HCT116 (cell line): ENCODE measurements around the gene SEMA3G. TPM values are rescaled to one million over a fixed set of nuclear protein-coding genes. Genes with fewer than 3 reads are reported as not detected.
A peak's percentile ranks its signal among the peaks of the same experiment; 100 is the strongest.

Experiments
- ATAC-seq: fragments of 200-7000 bp; cut with Tn5 transposase; 2 replicates; pipeline ENCODE4 v1.9.1; 2020; ENCODE audit warnings: mild to moderate bottlenecking, moderate library complexity
- BruUV-seq: library from RNA; stranded (reverse); fragments of 400-500 nt; replicated peaks from 2 replicates; lab custom pipeline; 2021; lab: Mats Ljungman, UMichigan
- CTCF ChIA-PET: fragments of 300-600 bp; sonication (Branson Sonifier 250); formaldehyde crosslinking; loops from one replicate; lab custom pipeline; 2021; ENCODE audit warnings: antibody characterized with exemption; lab: Charles Lee
- POLR2A ChIA-PET: fragments of 300-600, 350-600 bp; sonication (Branson Sonifier 250); formaldehyde crosslinking; loops from one replicate; lab custom pipeline; 2021; ENCODE audit warnings: antibody characterized with exemption; lab: Charles Lee
- RAD21 ChIA-PET, 2 experiments: fragments of 300-600 bp; sonication (Branson Sonifier 250); formaldehyde crosslinking; loops; one replicate each; lab custom pipeline; 2023; ENCODE audit warnings: low total read pairs in 2 of 2; ENCODE audit not compliant: uncharacterized antibody in 2 of 2, unreplicated experiment in 2 of 2, low non-redundant PET in 1 of 2; lab: Charles Lee
- DNase-seq: peaks from one replicate; pipeline ENCODE4 v3.0.0-alpha.2; 2010; ENCODE audit warnings: low read depth, low spot score
- H2AFZ ChIP-seq: fragments of 200-600 bp; shearing (Covaris generic), sonication (generic); 2 replicates; pipeline ENCODE4 v1.6.1; 2017; ENCODE audit warnings: low read depth, mixed run types, mixed read lengths, antibody characterized with exemption, low read length; ENCODE audit not compliant: poor library complexity, severe bottlenecking
- H3K27ac ChIP-seq: 2 replicates; pipeline ENCODE4 v1.5.1; 2012; ENCODE audit warnings: low read depth, low read length
- H3K27me3 ChIP-seq: fragments of 200-600 bp; sonication (generic); 2 replicates; pipeline ENCODE4 v1.6.1; 2016; ENCODE audit warnings: mixed run types, low read length, mixed read lengths; ENCODE audit not compliant: insufficient read depth
- H3K36me3 ChIP-seq, 2 experiments: fragments of 200-500 bp in 1 of 2; fragments of 200-600 bp in 1 of 2; sonication (Bioruptor generic) in 1 of 2; sonication (generic) in 1 of 2; 2 replicates each; pipeline versions ENCODE4 v1.5.1 to v1.6.1; 2014 to 2016; ENCODE audit warnings: low read length in 2 of 2, inconsistent platforms in 1 of 2, mixed read lengths in 1 of 2, mixed run types in 1 of 2; ENCODE audit not compliant: insufficient read depth in 2 of 2, control insufficient read depth in 1 of 2
- H3K4me1 ChIP-seq, 2 experiments: fragments of 200-600 bp in 1 of 2; sonication (generic) in 1 of 2; 2 replicates each; pipeline versions ENCODE4 v1.5.1 to v1.6.1; 2012 to 2017; ENCODE audit warnings: low read length in 2 of 2, inconsistent platforms in 1 of 2, mild to moderate bottlenecking in 1 of 2, mixed read lengths in 1 of 2, mixed run types in 1 of 2, moderate library complexity in 1 of 2; ENCODE audit not compliant: insufficient read depth in 2 of 2, control insufficient read depth in 1 of 2
- H3K4me2 ChIP-seq: fragments of 200-600 bp; sonication (generic); 2 replicates; pipeline ENCODE4 v1.6.1; 2017; ENCODE audit warnings: mixed run types, low read length, mixed read lengths
- H3K4me3 ChIP-seq, 2 experiments: fragments of 200-600 bp in 1 of 2; sonication (generic) in 1 of 2; replicated peaks in 1 of 2; 2 replicates each; pipeline ENCODE4 v1.5.1; 2011 to 2016; ENCODE audit warnings: low read length in 2 of 2, control low read depth in 1 of 2, low read depth in 1 of 2, mild to moderate bottlenecking in 1 of 2, mixed read lengths in 1 of 2, mixed run types in 1 of 2
- H3K79me2 ChIP-seq: fragments of 200-600 bp; sonication (generic); 2 replicates; pipeline ENCODE4 v1.6.1; 2017; ENCODE audit warnings: mild to moderate bottlenecking, mixed run types, low read length, moderate library complexity, mixed read lengths; ENCODE audit not compliant: insufficient read depth
- H3K9ac ChIP-seq: fragments of 200-600 bp; sonication (generic); 2 replicates; pipeline ENCODE4 v1.6.1; 2016; ENCODE audit warnings: low read length, mixed read lengths
- H3K9me2 ChIP-seq: fragments of 200-600 bp; sonication (generic), shearing (Covaris generic); 2 replicates; pipeline ENCODE4 v1.6.1; 2017; ENCODE audit warnings: mixed run types, mild to moderate bottlenecking, moderate library complexity; ENCODE audit not compliant: insufficient read depth
- H3K9me3 ChIP-seq, 2 experiments: fragments of 200-500 bp in 1 of 2; fragments of 200-600 bp in 1 of 2; sonication (Bioruptor generic) in 1 of 2; sonication (generic) in 1 of 2; 2 replicates each; pipeline ENCODE4 v1.6.1; 2014 to 2017; ENCODE audit warnings: low read length in 2 of 2, mixed read lengths in 2 of 2, inconsistent platforms in 1 of 2, low read depth in 1 of 2, mild to moderate bottlenecking in 1 of 2, mixed run types in 1 of 2, moderate library complexity in 1 of 2; ENCODE audit not compliant: control insufficient read depth in 1 of 2, insufficient read depth in 1 of 2
- H4K20me1 ChIP-seq: fragments of 200-600 bp; sonication (generic), shearing (Covaris generic); 2 replicates; pipeline ENCODE4 v1.6.1; 2017; ENCODE audit warnings: mixed run types, mild to moderate bottlenecking, moderate library complexity; ENCODE audit not compliant: insufficient read depth
- ATF3 ChIP-seq: IDR thresholded peaks from 2 replicates; pipeline ENCODE4 v1.6.1; 2012
- CBX3 ChIP-seq: IDR thresholded peaks from 2 replicates; pipeline ENCODE4 v1.6.1; 2012; ENCODE audit warnings: low read depth
- EZH2 ChIP-seq: fragments of 200-600 bp; sonication (generic); IDR thresholded peaks from 2 replicates; pipeline ENCODE4 v1.6.1; 2017; ENCODE audit warnings: antibody characterized with exemption, mixed run types
- EZH2phosphoT487 ChIP-seq: fragments of 200-600 bp; IDR thresholded peaks from 2 replicates; pipeline ENCODE4 v1.6.1; 2018; ENCODE audit warnings: antibody characterized with exemption, borderline replicate concordance
- FOSL1 ChIP-seq: IDR thresholded peaks from 2 replicates; pipeline ENCODE4 v1.6.1; 2012; ENCODE audit warnings: low read depth
- JUND ChIP-seq: IDR thresholded peaks from 2 replicates; pipeline ENCODE4 v1.6.1; 2012
- POLR2AphosphoS5 ChIP-seq: IDR thresholded peaks from 2 replicates; pipeline ENCODE4 v1.6.1; 2011; ENCODE audit warnings: mild to moderate bottlenecking, low read depth, low read length, moderate library complexity
- RAD21 ChIP-seq: IDR thresholded peaks from 2 replicates; pipeline ENCODE4 v1.6.1; 2012; ENCODE audit warnings: low read depth, mild to moderate bottlenecking
- REST ChIP-seq: IDR thresholded peaks from 2 replicates; pipeline ENCODE4 v1.6.1; 2012; ENCODE audit warnings: low read depth
- SIN3A ChIP-seq: IDR thresholded peaks from 2 replicates; pipeline ENCODE4 v1.6.1; 2012; ENCODE audit warnings: low read depth
- SP1 ChIP-seq: IDR thresholded peaks from 2 replicates; pipeline ENCODE4 v1.6.1; 2012; ENCODE audit warnings: low read depth
- SRF ChIP-seq: IDR thresholded peaks from 2 replicates; pipeline ENCODE4 v1.6.1; 2012; ENCODE audit warnings: low read depth
- YY1 ChIP-seq: IDR thresholded peaks from 2 replicates; pipeline ENCODE4 v1.6.1; 2011; ENCODE audit warnings: low read length, low read depth, moderate library complexity, mild to moderate bottlenecking; ENCODE audit not compliant: insufficient replicate concordance; ENCODE audit errors: extremely low read depth
- ZFX ChIP-seq: fragments of 450-650 bp; IDR thresholded peaks from 2 replicates; pipeline ENCODE4 v1.6.1; 2017
- ZNF274 ChIP-seq: fragments of 200-500 bp; sonication (Bioruptor generic); IDR thresholded peaks from 2 replicates; pipeline ENCODE4 v1.6.1; 2014; ENCODE audit warnings: mild to moderate bottlenecking, low read depth, low read length, inconsistent platforms
- intact Hi-C: fragments of 100-400 bp; cut with micrococcal nuclease; formaldehyde crosslinking; loops from 2 replicates; pipeline ENCODE4 v1.10.0; 2022
- total RNA-seq: library from RNA; stranded (reverse); gene quantifications from one replicate; pipeline ENCODE4 v1.2.1, GENCODE V29; 2021; ENCODE audit not compliant: unreplicated experiment
- TF ChIP-seq, protein P1 (sequence below): IDR thresholded peaks from 2 replicates; pipeline ENCODE4 v1.6.1; 2011; ENCODE audit warnings: mild to moderate bottlenecking, low read length, moderate library complexity; ENCODE audit not compliant: insufficient replicate concordance; ENCODE audit errors: extremely low read depth
- TF ChIP-seq, protein P2 (sequence below), 3 experiments: fragments of 200-600 bp in 1 of 3; sonication (generic) in 1 of 3; IDR thresholded peaks in 2 of 3; conservative IDR thresholded peaks in 1 of 3; 2 replicates each; pipeline ENCODE4 v1.5.1; 2012 to 2017; ENCODE audit warnings: low read depth in 2 of 3, low read length in 2 of 3, antibody characterized with exemption in 1 of 3, borderline replicate concordance in 1 of 3, control low read depth in 1 of 3, mild to moderate bottlenecking in 1 of 3, mixed read lengths in 1 of 3, mixed run types in 1 of 3, moderate library complexity in 1 of 3; ENCODE audit not compliant: insufficient read depth in 1 of 3

SEMA3G gene
- total RNA-seq, 1 experiment from 2014 or later, result 4.2 TPM

- intact Hi-C loops, result loop anchor here (1.0 to 10.0 kb wide), 2 partner anchors 210 to 602 kb away; no protein-coding TSS in a partner anchor
These were observed 27.5 kb upstream of the SEMA3G start for GRCh38 chr3:52472239-52473000.

More at GRCh38 chr3:52472239-52473000, 27.5 kb upstream of the SEMA3G start:
- CTCF ChIA-PET, result no interaction called here
- Histone ChIP-seq H3K27ac (no peak overlapping the region), H3K4me2 (no peak overlapping the region), H3K4me3 (no peak overlapping the region), H3K9ac (no peak overlapping the region), H3K9me2 (no peaks in the 10 kb centered on the region), H3K4me1 (no peaks in the 10 kb centered on the region), H3K79me2 (peaks cover 8% of the 10 kb centered on the region), H3K9me3 (no peaks in the 10 kb centered on the region), H2AFZ (no peak overlapping the region), H3K27me3 (no peaks in the 10 kb centered on the region), H3K36me3 (peaks cover 26 to 35% of the 10 kb centered on the region in 2 experiments), H4K20me1 (no peaks in the 10 kb centered on the region)
- BruUV-seq, result no TSS peak
- ATAC-seq (peak; percentile 23; the same call in 1 of the 2 replicates), DNase-seq (no peak)
- TF ChIP-seq FOSL1 (no peak), REST (no peak), JUND (no peak), ZFX (no peak), RAD21 (no peak), YY1 (no peak), SRF (no peak), EZH2 (no peak), EZH2phosphoT487 (no peak), ATF3 (no peak), CBX3 (no peak), ZNF274 (no peak), SIN3A (no peak), POLR2AphosphoS5 (no peak), SP1 (no peak)
- TF ChIP-seq, protein P1, sequence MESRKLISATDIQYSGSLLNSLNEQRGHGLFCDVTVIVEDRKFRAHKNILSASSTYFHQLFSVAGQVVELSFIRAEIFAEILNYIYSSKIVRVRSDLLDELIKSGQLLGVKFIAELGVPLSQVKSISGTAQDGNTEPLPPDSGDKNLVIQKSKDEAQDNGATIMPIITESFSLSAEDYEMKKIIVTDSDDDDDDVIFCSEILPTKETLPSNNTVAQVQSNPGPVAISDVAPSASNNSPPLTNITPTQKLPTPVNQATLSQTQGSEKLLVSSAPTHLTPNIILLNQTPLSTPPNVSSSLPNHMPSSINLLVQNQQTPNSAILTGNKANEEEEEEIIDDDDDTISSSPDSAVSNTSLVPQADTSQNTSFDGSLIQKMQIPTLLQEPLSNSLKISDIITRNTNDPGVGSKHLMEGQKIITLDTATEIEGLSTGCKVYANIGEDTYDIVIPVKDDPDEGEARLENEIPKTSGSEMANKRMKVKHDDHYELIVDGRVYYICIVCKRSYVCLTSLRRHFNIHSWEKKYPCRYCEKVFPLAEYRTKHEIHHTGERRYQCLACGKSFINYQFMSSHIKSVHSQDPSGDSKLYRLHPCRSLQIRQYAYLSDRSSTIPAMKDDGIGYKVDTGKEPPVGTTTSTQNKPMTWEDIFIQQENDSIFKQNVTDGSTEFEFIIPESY, result no peak
- TF ChIP-seq, protein P2, sequence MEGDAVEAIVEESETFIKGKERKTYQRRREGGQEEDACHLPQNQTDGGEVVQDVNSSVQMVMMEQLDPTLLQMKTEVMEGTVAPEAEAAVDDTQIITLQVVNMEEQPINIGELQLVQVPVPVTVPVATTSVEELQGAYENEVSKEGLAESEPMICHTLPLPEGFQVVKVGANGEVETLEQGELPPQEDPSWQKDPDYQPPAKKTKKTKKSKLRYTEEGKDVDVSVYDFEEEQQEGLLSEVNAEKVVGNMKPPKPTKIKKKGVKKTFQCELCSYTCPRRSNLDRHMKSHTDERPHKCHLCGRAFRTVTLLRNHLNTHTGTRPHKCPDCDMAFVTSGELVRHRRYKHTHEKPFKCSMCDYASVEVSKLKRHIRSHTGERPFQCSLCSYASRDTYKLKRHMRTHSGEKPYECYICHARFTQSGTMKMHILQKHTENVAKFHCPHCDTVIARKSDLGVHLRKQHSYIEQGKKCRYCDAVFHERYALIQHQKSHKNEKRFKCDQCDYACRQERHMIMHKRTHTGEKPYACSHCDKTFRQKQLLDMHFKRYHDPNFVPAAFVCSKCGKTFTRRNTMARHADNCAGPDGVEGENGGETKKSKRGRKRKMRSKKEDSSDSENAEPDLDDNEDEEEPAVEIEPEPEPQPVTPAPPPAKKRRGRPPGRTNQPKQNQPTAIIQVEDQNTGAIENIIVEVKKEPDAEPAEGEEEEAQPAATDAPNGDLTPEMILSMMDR (IDR thresholded peaks at IDR 0.05 in 2 of 3, conservative IDR thresholded peaks at IDR 0.05 in 1 of 3; ENCODE audit: borderline replicate concordance in 1 of 3, insufficient read depth in 1 of 3, low read depth in 2 of 3, low read length in 2 of 3), result no peak
- RAD21 ChIA-PET, result no interaction called here
- POLR2A ChIA-PET, result no interaction called here
